Epithelial cell of proximal tubule (primary cell): ENCODE measurements around the gene PTGES3. TPM values are rescaled to one million over a fixed set of nuclear protein-coding genes. Genes with fewer than 3 reads are reported as not detected.
"Not testable (repeated sequence)": the region's sequence is repeated elsewhere in the genome, so short reads cannot be mapped to it uniquely, and the experiment has no call there.

Experiments
- DNase-seq: peaks from one replicate; pipeline ENCODE4 v3.0.0-alpha.2; 2011; ENCODE audit warnings: low read depth
- H3K4me3 ChIP-seq: 2 replicates; pipeline ENCODE4 v1.5.1; 2011; ENCODE audit warnings: low read depth, mild to moderate bottlenecking, low read length
- CTCF ChIP-seq: conservative IDR thresholded peaks from 2 replicates; pipeline ENCODE4 v1.5.1; 2012; ENCODE audit warnings: low read depth, mild to moderate bottlenecking, low read length
- total RNA-seq: library from RNA; depleted of rRNA; stranded (reverse); fragments of >200 nt; gene quantifications from 2 replicates; pipeline ENCODE4 v1.2.3, GENCODE V29; 2015

PTGES3 gene
- total RNA-seq, 1 donor from 2014 or later, result 110 TPM

DNA sequence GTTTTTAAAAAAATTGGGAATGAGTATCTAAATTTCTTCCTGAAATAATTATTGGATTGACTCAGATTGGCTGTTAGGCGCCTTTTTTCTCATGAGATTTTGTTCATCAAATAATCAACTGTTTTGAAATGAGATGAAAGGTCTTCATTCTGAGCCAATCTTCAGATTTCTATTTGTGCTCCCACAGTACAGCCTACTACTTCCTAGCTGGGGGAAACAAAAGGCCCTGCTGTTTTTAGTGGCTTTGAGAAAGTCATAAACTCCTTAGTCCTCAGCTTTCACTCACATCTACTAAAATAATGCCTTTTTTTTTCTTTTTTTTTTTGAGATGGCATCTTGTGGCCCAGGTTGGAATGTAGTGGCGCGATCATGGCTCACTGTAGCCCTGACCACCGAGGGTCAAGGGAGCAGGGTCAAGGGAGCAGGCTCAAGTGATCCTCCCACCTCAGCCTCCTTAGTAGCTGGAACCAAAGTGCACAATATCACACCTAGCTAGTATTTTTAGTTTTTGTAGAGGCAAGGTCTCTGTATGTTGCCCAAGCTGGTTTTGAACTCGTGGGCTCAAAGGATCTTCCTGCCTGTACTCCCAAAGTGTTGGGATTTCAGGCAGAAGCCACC is 21.8 kb upstream of the PTGES3 start:
- no peak overlapping the region for H3K4me3 ChIP-seq
- no peak for TF ChIP-seq CTCF
- no peak for DNase-seq

DNA sequence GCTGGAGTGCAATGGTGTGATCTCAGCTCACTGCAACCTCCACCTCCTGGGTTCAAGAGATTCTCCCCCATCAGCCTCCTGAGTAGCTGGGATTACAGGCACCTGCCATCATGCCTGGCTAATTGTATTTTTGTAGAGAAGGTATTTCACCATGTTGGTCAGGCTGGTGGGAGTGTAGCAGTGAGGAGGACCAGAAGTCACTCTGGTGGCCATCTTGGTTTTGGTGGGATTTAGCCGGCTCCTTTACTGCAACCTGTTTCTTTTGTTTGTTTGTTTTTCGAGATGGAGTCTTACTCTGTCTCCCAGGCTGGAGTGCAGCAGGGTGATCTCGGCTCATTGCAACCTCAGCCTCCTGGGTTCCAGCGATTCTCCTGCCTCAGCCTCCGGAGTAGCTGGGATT is 16.4 kb upstream of the PTGES3 start:
- DNase-seq, H3K4me3 ChIP-seq: not testable (repeated sequence)

- H3K4me3 ChIP-seq, result no peak overlapping the region
- TF ChIP-seq CTCF, result no peak
- DNase-seq, result no peak
Measured at GRCh38 chr12:56699020-56699661, 11.1 kb upstream of the PTGES3 start.

- TF ChIP-seq CTCF, result no peak
- H3K4me3 ChIP-seq, result no peak overlapping the region
- DNase-seq, result no peak
Measured at GRCh38 chr12:56695327-56696101, 7.4 kb upstream of the PTGES3 start.

GRCh38 chr12:56694161-56694560 is 6.1 kb upstream of the PTGES3 start:
- no peak for TF ChIP-seq CTCF
- no peak for DNase-seq
- no peak overlapping the region for H3K4me3 ChIP-seq

- no peak for TF ChIP-seq CTCF
- no peak for DNase-seq
- H3K4me3 ChIP-seq, result peak overlapping the region; percentile 100
Measured at GRCh38 chr12:56688846-56689109, 694 bp upstream of the PTGES3 start.

GRCh38 chr12:56687223-56688128 is 608 bp downstream of the PTGES3 start:
- TF ChIP-seq CTCF, result no peak
- H3K4me3 ChIP-seq, result peak overlapping the region; percentile 100
- DNase-seq, result no peak
